HCT116 (cell line): ENCODE data around the gene CMIP. TPM values are rescaled to one million over a fixed set of nuclear protein-coding genes. Genes with fewer than 3 reads are reported as not detected.

Experiments
- ATAC-seq: fragments of 200-7000 bp; cut with Tn5 transposase; 2 replicates; pipeline ENCODE4 v1.9.1; 2020; ENCODE audit warnings: mild to moderate bottlenecking, moderate library complexity
- BruUV-seq: library from RNA; stranded (reverse); fragments of 400-500 nt; replicated peaks from 2 replicates; lab custom pipeline; 2021; lab: Mats Ljungman, UMichigan
- CTCF ChIA-PET: fragments of 300-600 bp; sonication (Branson Sonifier 250); formaldehyde crosslinking; loops from one replicate; lab custom pipeline; 2021; ENCODE audit warnings: antibody characterized with exemption; lab: Charles Lee
- POLR2A ChIA-PET: fragments of 300-600, 350-600 bp; sonication (Branson Sonifier 250); formaldehyde crosslinking; loops from one replicate; lab custom pipeline; 2021; ENCODE audit warnings: antibody characterized with exemption; lab: Charles Lee
- RAD21 ChIA-PET, 2 experiments: fragments of 300-600 bp; sonication (Branson Sonifier 250); formaldehyde crosslinking; loops; one replicate each; lab custom pipeline; 2023; ENCODE audit warnings: low total read pairs in 2 of 2; ENCODE audit not compliant: uncharacterized antibody in 2 of 2, unreplicated experiment in 2 of 2, low non-redundant PET in 1 of 2; lab: Charles Lee
- DNase-seq: peaks from one replicate; pipeline ENCODE4 v3.0.0-alpha.2; 2010; ENCODE audit warnings: low read depth, low spot score
- H2AFZ ChIP-seq: fragments of 200-600 bp; shearing (Covaris generic), sonication (generic); 2 replicates; pipeline ENCODE4 v1.6.1; 2017; ENCODE audit warnings: low read depth, mixed run types, mixed read lengths, antibody characterized with exemption, low read length; ENCODE audit not compliant: poor library complexity, severe bottlenecking
- H3K27ac ChIP-seq: 2 replicates; pipeline ENCODE4 v1.5.1; 2012; ENCODE audit warnings: low read depth, low read length
- H3K27me3 ChIP-seq: fragments of 200-600 bp; sonication (generic); 2 replicates; pipeline ENCODE4 v1.6.1; 2016; ENCODE audit warnings: mixed run types, low read length, mixed read lengths; ENCODE audit not compliant: insufficient read depth
- H3K36me3 ChIP-seq, 2 experiments: fragments of 200-500 bp in 1 of 2; fragments of 200-600 bp in 1 of 2; sonication (Bioruptor generic) in 1 of 2; sonication (generic) in 1 of 2; 2 replicates each; pipeline versions ENCODE4 v1.5.1 to v1.6.1; 2014 to 2016; ENCODE audit warnings: low read length in 2 of 2, inconsistent platforms in 1 of 2, mixed read lengths in 1 of 2, mixed run types in 1 of 2; ENCODE audit not compliant: insufficient read depth in 2 of 2, control insufficient read depth in 1 of 2
- H3K4me1 ChIP-seq, 2 experiments: fragments of 200-600 bp in 1 of 2; sonication (generic) in 1 of 2; 2 replicates each; pipeline versions ENCODE4 v1.5.1 to v1.6.1; 2012 to 2017; ENCODE audit warnings: low read length in 2 of 2, inconsistent platforms in 1 of 2, mild to moderate bottlenecking in 1 of 2, mixed read lengths in 1 of 2, mixed run types in 1 of 2, moderate library complexity in 1 of 2; ENCODE audit not compliant: insufficient read depth in 2 of 2, control insufficient read depth in 1 of 2
- H3K4me2 ChIP-seq: fragments of 200-600 bp; sonication (generic); 2 replicates; pipeline ENCODE4 v1.6.1; 2017; ENCODE audit warnings: mixed run types, low read length, mixed read lengths
- H3K4me3 ChIP-seq, 2 experiments: fragments of 200-600 bp in 1 of 2; sonication (generic) in 1 of 2; replicated peaks in 1 of 2; 2 replicates each; pipeline ENCODE4 v1.5.1; 2011 to 2016; ENCODE audit warnings: low read length in 2 of 2, control low read depth in 1 of 2, low read depth in 1 of 2, mild to moderate bottlenecking in 1 of 2, mixed read lengths in 1 of 2, mixed run types in 1 of 2
- H3K79me2 ChIP-seq: fragments of 200-600 bp; sonication (generic); 2 replicates; pipeline ENCODE4 v1.6.1; 2017; ENCODE audit warnings: mild to moderate bottlenecking, mixed run types, low read length, moderate library complexity, mixed read lengths; ENCODE audit not compliant: insufficient read depth
- H3K9ac ChIP-seq: fragments of 200-600 bp; sonication (generic); 2 replicates; pipeline ENCODE4 v1.6.1; 2016; ENCODE audit warnings: low read length, mixed read lengths
- H3K9me2 ChIP-seq: fragments of 200-600 bp; sonication (generic), shearing (Covaris generic); 2 replicates; pipeline ENCODE4 v1.6.1; 2017; ENCODE audit warnings: mixed run types, mild to moderate bottlenecking, moderate library complexity; ENCODE audit not compliant: insufficient read depth
- H3K9me3 ChIP-seq, 2 experiments: fragments of 200-500 bp in 1 of 2; fragments of 200-600 bp in 1 of 2; sonication (Bioruptor generic) in 1 of 2; sonication (generic) in 1 of 2; 2 replicates each; pipeline ENCODE4 v1.6.1; 2014 to 2017; ENCODE audit warnings: low read length in 2 of 2, mixed read lengths in 2 of 2, inconsistent platforms in 1 of 2, low read depth in 1 of 2, mild to moderate bottlenecking in 1 of 2, mixed run types in 1 of 2, moderate library complexity in 1 of 2; ENCODE audit not compliant: control insufficient read depth in 1 of 2, insufficient read depth in 1 of 2
- H4K20me1 ChIP-seq: fragments of 200-600 bp; sonication (generic), shearing (Covaris generic); 2 replicates; pipeline ENCODE4 v1.6.1; 2017; ENCODE audit warnings: mixed run types, mild to moderate bottlenecking, moderate library complexity; ENCODE audit not compliant: insufficient read depth
- CEBPB ChIP-seq: IDR thresholded peaks from 2 replicates; pipeline ENCODE4 v1.6.1; 2012; ENCODE audit warnings: low read depth
- EGR1 ChIP-seq: IDR thresholded peaks from 2 replicates; pipeline ENCODE4 v1.6.1; 2012; ENCODE audit warnings: low read depth
- FOSL1 ChIP-seq: IDR thresholded peaks from 2 replicates; pipeline ENCODE4 v1.6.1; 2012; ENCODE audit warnings: low read depth
- JUND ChIP-seq: IDR thresholded peaks from 2 replicates; pipeline ENCODE4 v1.6.1; 2012
- POLR2AphosphoS5 ChIP-seq: IDR thresholded peaks from 2 replicates; pipeline ENCODE4 v1.6.1; 2011; ENCODE audit warnings: mild to moderate bottlenecking, low read depth, low read length, moderate library complexity
- RAD21 ChIP-seq: IDR thresholded peaks from 2 replicates; pipeline ENCODE4 v1.6.1; 2012; ENCODE audit warnings: low read depth, mild to moderate bottlenecking
- SP1 ChIP-seq: IDR thresholded peaks from 2 replicates; pipeline ENCODE4 v1.6.1; 2012; ENCODE audit warnings: low read depth
- SRF ChIP-seq: IDR thresholded peaks from 2 replicates; pipeline ENCODE4 v1.6.1; 2012; ENCODE audit warnings: low read depth
- TCF7L2 ChIP-seq: IDR thresholded peaks from 2 replicates; pipeline ENCODE4 v1.7.0; 2011; ENCODE audit warnings: borderline replicate concordance, inconsistent platforms; ENCODE audit not compliant: insufficient read depth, insufficient read length; ENCODE audit errors: extremely low read depth
- YY1 ChIP-seq: IDR thresholded peaks from 2 replicates; pipeline ENCODE4 v1.6.1; 2011; ENCODE audit warnings: low read length, low read depth, moderate library complexity, mild to moderate bottlenecking; ENCODE audit not compliant: insufficient replicate concordance; ENCODE audit errors: extremely low read depth
- intact Hi-C: fragments of 100-400 bp; cut with micrococcal nuclease; formaldehyde crosslinking; loops from 2 replicates; pipeline ENCODE4 v1.10.0; 2022
- total RNA-seq: library from RNA; stranded (reverse); gene quantifications from one replicate; pipeline ENCODE4 v1.2.1, GENCODE V29; 2021; ENCODE audit not compliant: unreplicated experiment
- TF ChIP-seq, protein P1 (sequence below): IDR thresholded peaks from 2 replicates; pipeline ENCODE4 v1.6.1; 2012
- TF ChIP-seq, protein P2 (sequence below): IDR thresholded peaks from 2 replicates; pipeline ENCODE4 v1.6.1; 2011; ENCODE audit warnings: mild to moderate bottlenecking, low read length, moderate library complexity; ENCODE audit not compliant: insufficient replicate concordance; ENCODE audit errors: extremely low read depth

The CMIP gene
- total RNA-seq, 1 experiment from 2014 or later, result 64.6 TPM

DNA sequence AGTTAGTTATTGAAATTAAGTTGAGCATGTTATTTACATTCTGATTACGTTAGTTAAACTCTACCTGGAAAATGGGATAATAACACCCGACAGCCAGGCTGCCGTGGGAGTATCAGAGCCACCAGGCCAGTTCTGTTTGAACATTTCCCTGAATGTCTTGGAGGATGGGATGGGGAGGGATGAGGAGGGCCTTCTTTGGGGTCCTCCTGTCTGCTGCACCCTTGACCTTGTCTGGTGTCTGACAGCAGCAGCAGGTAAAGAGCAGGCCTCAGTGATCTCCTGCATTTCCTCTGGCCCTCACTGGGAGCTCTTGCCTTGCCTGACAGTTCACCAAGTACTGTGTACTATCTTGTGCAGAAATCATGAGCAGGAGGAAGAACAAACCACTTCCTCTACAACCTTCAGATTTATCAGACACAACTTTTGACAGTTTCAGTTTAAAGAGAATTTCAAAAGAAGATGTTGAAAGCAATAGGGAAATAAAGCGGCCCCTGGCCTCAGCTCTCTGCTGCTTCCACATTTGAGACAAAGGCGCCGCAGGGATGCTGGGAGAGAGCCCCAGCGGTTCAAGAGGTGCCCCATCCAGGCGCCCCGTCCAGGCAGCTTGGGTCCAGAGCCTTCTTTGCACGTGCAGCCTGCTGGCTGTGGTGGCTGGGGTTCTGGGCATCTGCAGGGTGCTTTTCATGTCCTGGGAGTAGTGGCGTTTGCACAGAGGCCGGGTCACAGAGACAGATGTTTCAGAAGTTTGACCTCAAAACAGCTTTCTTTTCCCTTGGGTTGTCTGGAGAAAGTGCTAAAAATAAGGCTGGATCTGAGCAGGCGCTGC, 25.3 kb downstream of the CMIP start:
- BruUV-seq, result no TSS peak
- Histone ChIP-seq H3K4me2 (no peak overlapping the region), H3K27ac (no peak overlapping the region), H3K9ac (no peak overlapping the region), H3K27me3 (no peaks in the 10 kb centered on the region), H3K9me3 (no peaks in the 10 kb centered on the region), H4K20me1 (peaks cover 14% of the 10 kb centered on the region; the same call in 1 of the 2 replicates), H3K36me3 (peaks cover 0 to 16% of the 10 kb centered on the region in 2 experiments; a peak in 2 of 4 replicates), H3K4me1 (no peaks in the 10 kb centered on the region), H2AFZ (no peak overlapping the region), H3K9me2 (no peaks in the 10 kb centered on the region)
- RAD21 ChIA-PET, result no interaction called here
- ATAC-seq, result no peak
- TF ChIP-seq TCF7L2, result no peak
- no peak for TF ChIP-seq SP1
- no peak for TF ChIP-seq RAD21
- TF ChIP-seq POLR2AphosphoS5, result no peak
- no peak for TF ChIP-seq FOSL1
- TF ChIP-seq JUND, result no peak
- TF ChIP-seq YY1, result no peak
- no peak for TF ChIP-seq EGR1
- no peak for TF ChIP-seq CEBPB
- TF ChIP-seq, protein P1, sequence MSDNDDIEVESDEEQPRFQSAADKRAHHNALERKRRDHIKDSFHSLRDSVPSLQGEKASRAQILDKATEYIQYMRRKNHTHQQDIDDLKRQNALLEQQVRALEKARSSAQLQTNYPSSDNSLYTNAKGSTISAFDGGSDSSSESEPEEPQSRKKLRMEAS, result no peak
- no peak for TF ChIP-seq SRF
- TF ChIP-seq, protein P2, sequence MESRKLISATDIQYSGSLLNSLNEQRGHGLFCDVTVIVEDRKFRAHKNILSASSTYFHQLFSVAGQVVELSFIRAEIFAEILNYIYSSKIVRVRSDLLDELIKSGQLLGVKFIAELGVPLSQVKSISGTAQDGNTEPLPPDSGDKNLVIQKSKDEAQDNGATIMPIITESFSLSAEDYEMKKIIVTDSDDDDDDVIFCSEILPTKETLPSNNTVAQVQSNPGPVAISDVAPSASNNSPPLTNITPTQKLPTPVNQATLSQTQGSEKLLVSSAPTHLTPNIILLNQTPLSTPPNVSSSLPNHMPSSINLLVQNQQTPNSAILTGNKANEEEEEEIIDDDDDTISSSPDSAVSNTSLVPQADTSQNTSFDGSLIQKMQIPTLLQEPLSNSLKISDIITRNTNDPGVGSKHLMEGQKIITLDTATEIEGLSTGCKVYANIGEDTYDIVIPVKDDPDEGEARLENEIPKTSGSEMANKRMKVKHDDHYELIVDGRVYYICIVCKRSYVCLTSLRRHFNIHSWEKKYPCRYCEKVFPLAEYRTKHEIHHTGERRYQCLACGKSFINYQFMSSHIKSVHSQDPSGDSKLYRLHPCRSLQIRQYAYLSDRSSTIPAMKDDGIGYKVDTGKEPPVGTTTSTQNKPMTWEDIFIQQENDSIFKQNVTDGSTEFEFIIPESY, result no peak
- TF ChIP-seq, all 23 proteins: peak for 0
- no peak for DNase-seq
- ChIA-PET CTCF (no interaction called here), POLR2A (no interaction called here)
- peaks cover 99% of the 10 kb centered on the region for H3K79me2 ChIP-seq
- intact Hi-C loops, result no loop called here
- no peak overlapping the region for H3K4me3 ChIP-seq
